ENCODE data around the gene ZBTB7B. TPM values are rescaled to one million over a fixed set of nuclear protein-coding genes. Genes with fewer than 3 reads are reported as not detected.

Gene ZBTB7B
- total RNA-seq, 1 experiment from 2014 or later: 38.3 TPM

DNA sequence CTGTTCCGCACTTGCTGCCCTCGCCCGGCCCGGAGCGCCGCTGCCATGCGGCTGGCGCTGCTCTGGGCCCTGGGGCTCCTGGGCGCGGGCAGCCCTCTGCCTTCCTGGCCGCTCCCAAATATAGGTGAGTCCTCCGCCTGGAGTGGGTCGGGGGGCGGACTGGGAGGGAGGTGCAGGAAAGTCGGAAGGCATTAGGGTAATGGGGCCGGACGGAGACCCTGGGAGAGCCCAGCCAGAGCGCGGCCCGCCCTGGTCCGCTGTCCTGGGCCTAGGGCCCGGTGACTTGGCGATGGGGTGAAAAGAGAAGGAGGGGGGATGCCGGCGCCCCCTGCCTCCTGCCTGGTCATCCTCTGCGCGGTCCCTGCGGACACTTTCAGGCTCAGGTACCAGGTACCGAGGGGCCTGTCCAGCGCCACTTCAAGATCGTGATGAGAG lies 48.8 kb downstream of the ZBTB7B start:
- H2AFZ ChIP-seq (ENCODE audit: low read length): no peak overlapping the region
- H4K8ac ChIP-seq (replicated peaks; ENCODE audit: insufficient read length, low read depth, low read length): no peak overlapping the region
- no peaks in the 10 kb centered on the region for H3K9me3 Mint-ChIP-seq
- no peak overlapping the region for H2BK5ac ChIP-seq (ENCODE audit: insufficient read length, low read length)
- H3K27me3 ChIP-seq (ENCODE audit: insufficient read depth, low read length): peaks cover 4% of the 10 kb centered on the region; the same call in 1 of the 2 replicates
- H3K14ac ChIP-seq (ENCODE audit: insufficient read depth, low read length): no peak overlapping the region
- H2AK5ac ChIP-seq (ENCODE audit: insufficient read length, low read length): no peak overlapping the region
- no peak overlapping the region for H4K5ac ChIP-seq (ENCODE audit: insufficient read length, low read depth, low read length)
- peaks cover 5 to 9% (median 7%) of the 10 kb centered on the region in 3 experiments; a peak in 5 of 7 replicates for H3K36me3 Mint-ChIP-seq (ENCODE audit: insufficient read depth in 1 of 3, low read depth in 3 of 3)
- peak overlapping the region; percentile 4 for H3K9ac ChIP-seq (ENCODE audit: extremely low read depth, insufficient read length, low read length)
- no peaks in the 10 kb centered on the region for H3K9me3 ChIP-seq (ENCODE audit: control insufficient read depth, low read depth, low read length)
- no peaks in the 10 kb centered on the region for H3K79me2 ChIP-seq (ENCODE audit: insufficient read depth, low read length)
- no peak for DNase-seq
- H3K23ac ChIP-seq (ENCODE audit: insufficient read length, low read depth, low read length): no peak overlapping the region
- H3K23me2 ChIP-seq (ENCODE audit: insufficient read length, low read depth, low read length, poor library complexity, severe bottlenecking): peaks cover 16% of the 10 kb centered on the region
- H3K27ac ChIP-seq (ENCODE audit: insufficient read length, low read depth, low read length): no peak overlapping the region
- no peak overlapping the region for H2BK120ac ChIP-seq (ENCODE audit: low read depth, low read length, poor library complexity, severe bottlenecking)
- no peak overlapping the region for H3K18ac ChIP-seq (ENCODE audit: insufficient read length, low read depth, low read length)
- H3K4me2 ChIP-seq (ENCODE audit: insufficient read depth, insufficient read length, low read length): peak overlapping the region; percentile 67
- peak overlapping the region; percentile 64 to 83 for H3K4me3 Mint-ChIP-seq
- no peak overlapping the region for H2BK12ac ChIP-seq (ENCODE audit: insufficient read length, low read depth, low read length)
- H4K91ac ChIP-seq (ENCODE audit: insufficient read length, low read depth, low read length): no peak overlapping the region
- H3K56ac ChIP-seq (ENCODE audit: insufficient read length, low read depth, low read length): no peak overlapping the region
- H3K27me3 Mint-ChIP-seq (ENCODE audit: low read depth): peaks cover 19% of the 10 kb centered on the region
- TF ChIP-seq, protein P1, sequence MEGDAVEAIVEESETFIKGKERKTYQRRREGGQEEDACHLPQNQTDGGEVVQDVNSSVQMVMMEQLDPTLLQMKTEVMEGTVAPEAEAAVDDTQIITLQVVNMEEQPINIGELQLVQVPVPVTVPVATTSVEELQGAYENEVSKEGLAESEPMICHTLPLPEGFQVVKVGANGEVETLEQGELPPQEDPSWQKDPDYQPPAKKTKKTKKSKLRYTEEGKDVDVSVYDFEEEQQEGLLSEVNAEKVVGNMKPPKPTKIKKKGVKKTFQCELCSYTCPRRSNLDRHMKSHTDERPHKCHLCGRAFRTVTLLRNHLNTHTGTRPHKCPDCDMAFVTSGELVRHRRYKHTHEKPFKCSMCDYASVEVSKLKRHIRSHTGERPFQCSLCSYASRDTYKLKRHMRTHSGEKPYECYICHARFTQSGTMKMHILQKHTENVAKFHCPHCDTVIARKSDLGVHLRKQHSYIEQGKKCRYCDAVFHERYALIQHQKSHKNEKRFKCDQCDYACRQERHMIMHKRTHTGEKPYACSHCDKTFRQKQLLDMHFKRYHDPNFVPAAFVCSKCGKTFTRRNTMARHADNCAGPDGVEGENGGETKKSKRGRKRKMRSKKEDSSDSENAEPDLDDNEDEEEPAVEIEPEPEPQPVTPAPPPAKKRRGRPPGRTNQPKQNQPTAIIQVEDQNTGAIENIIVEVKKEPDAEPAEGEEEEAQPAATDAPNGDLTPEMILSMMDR (conservative IDR thresholded peaks at IDR 0.05): no peak
- H3K79me1 ChIP-seq (ENCODE audit: insufficient read depth, low read depth, low read length, poor library complexity, severe bottlenecking): no peaks in the 10 kb centered on the region
- no peaks in the 10 kb centered on the region for H4K20me1 ChIP-seq (ENCODE audit: control insufficient read depth, insufficient read depth, insufficient read length)
- no peak overlapping the region for H2BK20ac ChIP-seq (ENCODE audit: low read depth, low read length, poor library complexity, severe bottlenecking)
- H3T11ph ChIP-seq (ENCODE audit: low read length): no peak overlapping the region
- no peak overlapping the region for H3K27ac Mint-ChIP-seq
- peaks cover 23 to 39% of the 10 kb centered on the region in 2 experiments for H3K4me1 Mint-ChIP-seq
- no peak overlapping the region for H2BK15ac ChIP-seq (ENCODE audit: low read depth, low read length)
- no peaks in the 10 kb centered on the region; the same call in 1 of the 2 replicates for H3K4me1 ChIP-seq (ENCODE audit: insufficient read depth, low read length)
- no peak overlapping the region for H3K4ac ChIP-seq (ENCODE audit: low read depth, low read length)
- no CpG with 5 or more reads among the region's 31 CpGs for WGBS (ENCODE audit: extremely low coverage, insufficient read length, low lambda C conversion rate)
